ENCODE measurements around the gene ENG.
A peak's percentile ranks its signal among the peaks of the same experiment; 100 is the strongest.

The ENG gene

GRCh38 chr9:127854184-127854806 is at the start of gene ENG:
Gene ENG, minus strand, starts transcription at chr9:127854658. Its CDS starts 303 bp downstream, at chr9:127854355.
- no peak for TF ChIP-seq CTCF (IDR thresholded peaks at IDR 0.05)
- TF ChIP-seq ZFX (IDR thresholded peaks at IDR 0.05; ENCODE audit: borderline replicate concordance), result no peak
- no peak within 1 kb of the TSS for H3K27ac ChIP-seq

GRCh38 chr9:127903557-127904475 is 49.4 kb upstream of the ENG start:
- no peak for TF ChIP-seq ZFX (IDR thresholded peaks at IDR 0.05; ENCODE audit: borderline replicate concordance)
- no peak for TF ChIP-seq CTCF (IDR thresholded peaks at IDR 0.05)
- peak overlapping the region; percentile 33; the same call in 1 of the 2 replicates for H3K27ac ChIP-seq

GRCh38 chr9:127899128-127899943 is 44.9 kb upstream of the ENG start, which contains the start of gene ST6GALNAC6:
Gene ST6GALNAC6, minus strand, starts transcription at chr9:127899603. Its CDS starts 1,622 bp downstream, at chr9:127897981.
- TF ChIP-seq CTCF (IDR thresholded peaks at IDR 0.05) (no peak), ZFX (IDR thresholded peaks at IDR 0.05; ENCODE audit: borderline replicate concordance) (no peak)

GRCh38 chr9:127898433-127899127 is 44.1 kb upstream of the ENG start:
- peak overlapping the region; percentile 65 for H3K27ac ChIP-seq
- TF ChIP-seq CTCF (IDR thresholded peaks at IDR 0.05), result no peak

More at GRCh38 chr9:127899128-127899943, 44.9 kb upstream of the ENG start, which contains the start of gene ST6GALNAC6:
- H3K27ac ChIP-seq, result peak within 1 kb of the TSS; percentile 65

GRCh38 chr9:127897193-127897692 is 42.8 kb upstream of the ENG start:
- 0 out of 2 replicates have a peak overlapping the region, but pooled peaks have one; percentile 18 for H3K27ac ChIP-seq
- TF ChIP-seq CTCF (IDR thresholded peaks at IDR 0.05), result no peak
- no peak for TF ChIP-seq ZFX (IDR thresholded peaks at IDR 0.05; ENCODE audit: borderline replicate concordance)

DNA sequence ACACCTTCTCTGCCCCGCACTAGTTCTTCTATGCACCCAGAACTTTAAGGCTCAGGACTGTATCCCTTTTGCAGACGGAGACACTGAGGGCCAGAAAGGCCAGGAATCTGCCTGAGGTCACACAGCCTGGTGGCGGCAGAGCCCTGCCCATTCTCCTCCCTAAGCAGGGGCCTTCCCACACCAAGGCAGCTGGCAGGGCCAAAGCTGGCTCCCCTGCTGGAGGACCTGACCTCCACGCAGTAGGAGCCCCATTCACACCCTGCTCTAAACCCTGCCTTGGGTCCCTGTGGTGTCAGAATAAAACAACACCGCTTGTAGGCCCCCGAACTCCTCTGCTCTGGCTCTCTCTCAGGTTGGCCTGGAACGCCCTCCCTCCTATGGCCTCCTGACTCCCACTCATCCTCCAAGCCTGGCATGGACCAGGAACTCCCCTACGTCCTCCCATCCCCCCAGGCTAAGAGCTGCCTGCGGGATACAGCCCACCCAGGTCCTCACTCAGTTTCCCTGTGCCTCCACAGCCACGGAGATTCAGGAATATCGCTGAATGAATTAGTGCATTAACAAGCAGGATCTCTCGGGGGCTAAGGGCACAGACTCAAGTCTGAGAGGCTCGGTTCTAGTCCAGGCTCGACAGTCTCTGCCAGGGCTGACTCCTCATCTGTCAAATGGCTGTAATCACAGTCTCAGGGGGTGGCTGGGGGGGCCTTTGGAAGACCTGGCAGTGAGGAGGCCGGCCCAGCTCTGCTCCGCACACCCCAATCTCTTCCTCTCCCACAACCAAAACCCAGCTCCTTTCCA is 42.1 kb upstream of the ENG start:
- 0 out of 2 replicates have a peak overlapping the region, but pooled peaks have one; percentile 18 for H3K27ac ChIP-seq
- no peak for TF ChIP-seq CTCF (IDR thresholded peaks at IDR 0.05)
- TF ChIP-seq ZFX (IDR thresholded peaks at IDR 0.05; ENCODE audit: borderline replicate concordance), result no peak
